Heart left ventricle (tissue), 16 donors: ENCODE results near the gene GPC3. TPM values are rescaled to one million over a fixed set of nuclear protein-coding genes. Genes with fewer than 3 reads are reported as not detected.
A peak's percentile ranks its signal among the peaks of the same experiment; 100 is the strongest.

Experiments
- ATAC-seq, 4 donors: fragments of 200-7000 bp; cut with Tn5 transposase; one replicate each; pipeline ENCODE4 v1.9.1; 2020 to 2022; ENCODE audit warnings: moderate library complexity in 4 of 4, mild to moderate bottlenecking in 3 of 4, moderate number of reproducible peaks in 1 of 4
- DNase-seq, 5 donors: peaks; one replicate each; pipeline ENCODE4 v3.0.0-alpha.2; 2020
- H3K27ac ChIP-seq, 12 donors: fragments of 200-600 bp; sonication (generic) in 4 of 12; one replicate each; pipeline versions ENCODE4 v1.5.0 to v1.8.0; 2016 to 2022; ENCODE audit warnings: mild to moderate bottlenecking in 2 of 12
- H3K27me3 ChIP-seq, 9 donors: fragments of 200-600 bp; sonication (generic) in 2 of 9; one replicate each; pipeline versions ENCODE4 v1.5.1 to v1.8.0; 2016 to 2022; ENCODE audit warnings: mild to moderate bottlenecking in 3 of 9
- H3K36me3 ChIP-seq, 9 donors: fragments of 200-600 bp; sonication (generic) in 2 of 9; one replicate each; pipeline versions ENCODE4 v1.5.0 to v1.8.0; 2018 to 2022; ENCODE audit warnings: mild to moderate bottlenecking in 2 of 9
- H3K4me1 ChIP-seq, 12 donors: fragments of 200-600 bp; sonication (generic) in 4 of 12; one replicate each; pipeline versions ENCODE4 v1.5.0 to v1.8.0; 2016 to 2022; ENCODE audit warnings: mild to moderate bottlenecking in 3 of 12
- H3K4me3 ChIP-seq, 12 donors: fragments of 200-600 bp; sonication (generic) in 4 of 12; one replicate each; pipeline versions ENCODE4 v1.5.0 to v1.8.0; 2017 to 2022; ENCODE audit warnings: mild to moderate bottlenecking in 9 of 12, moderate library complexity in 4 of 12
- H3K9me3 ChIP-seq, 12 donors: fragments of 200-600 bp; sonication (generic) in 4 of 12; one replicate each; pipeline versions ENCODE4 v1.5.0 to v1.8.0; 2016 to 2022; ENCODE audit warnings: mild to moderate bottlenecking in 1 of 12
- CTCF ChIP-seq, 12 donors: fragments of 200-600 bp; sonication (generic) in 4 of 12; IDR thresholded peaks; one replicate each; pipeline versions ENCODE4 v1.5.0 to v1.8.0; 2018 to 2022; ENCODE audit warnings: antibody characterized with exemption in 12 of 12, mild to moderate bottlenecking in 5 of 12
- POLR2A ChIP-seq, 2 donors: fragments of 450-650 bp; IDR thresholded peaks; one replicate each; pipeline ENCODE4 v1.6.1; 2017; ENCODE audit warnings: antibody characterized with exemption in 2 of 2, mild to moderate bottlenecking in 2 of 2, moderate library complexity in 2 of 2
- WGBS, 4 donors: extraction: QIAGEN DNeasy Blood & Tissue Kit in 2 of 4; methylation state at CpG; one replicate each; pipeline versions ENCODE4 v1.1.5 to v1.1.7; 2013 to 2018; 5-methylcytosine and 5-hydroxymethylcytosine counted together
- intact Hi-C, 10 donors: fragments of 100-400 bp; cut with DNase I; formaldehyde crosslinking; loops; one replicate each; pipeline versions ENCODE4 v1.11.1 to v1.14.2; 2022
- long read RNA-seq, 3 donors: library from polyadenylated mRNA; unstranded; transcript quantifications; one replicate each; pipeline ENCODE4 v2.0.0, GENCODE V29; 2020 to 2021
- polyA plus RNA-seq, 2 donors: library from polyadenylated mRNA; stranded (reverse); fragments of 200-250 nt; gene quantifications; one replicate each; pipeline ENCODE4 v1.2.3, GENCODE V29; 2013
- total RNA-seq, 9 donors: library from RNA; depleted of rRNA in 2 of 9; stranded (reverse); fragments of >200 nt in 2 of 9; fragmentation: NEBNext Ultra II Directional in 3 of 9; extraction: Animal tissue kit (Norgen Biotek cat#: 25700) in 3 of 9; gene quantifications; one replicate each; pipeline versions ENCODE4 v1.1.0 to v1.2.4, GENCODE V29; 2016 to 2023
- donor health status: ischemic (EF 13 %, LVEDD 7.1; RV severe dilation, severe dysfunction).
- donor health status: healthy with polysubstance abuse.
- donor health status: DM: no; HTN: yes; CAD: no.
- donor health status: DM: no; HTN: no; CAD: no.
- donor health status: ischemic (EF 25% LVEDD 6.9; RV normal size, moderate dysfunction).
- donor health status: ischemic (EF 25% LVEDD 5.7; RV mildly dilated, moderate dysfunction).
- donor health status: healthy.
- donor health status: DM: yes; HTN: yes; CAD: no.
- donor health status: ischemic (EF 35%, LVEDD 5.7; RV mildly dilated, moderate dysfunction).
- donor health status: nonischemic (EF 11% LVEDD 7.7; RV severe dilation, severe dysfunction).
- donor health status: DM: yes; HTN: yes; CAD: no.
- donor health status: PGD.
- donor health status: ischemic (EF 29% LVEDD 5.4; RV normal size, mild dysfunction).
- donor health status: nonischemic (EF 23%, LVEDD 6.1; RV moderate dilation, normal function).

Gene GPC3
- 10 to 100 TPM in 1 of 9 donors, 1 to 10 TPM in 7, under 1 TPM in 1; 0.65 to 16.9 (median 3.2) TPM for total RNA-seq
- polyA plus RNA-seq: 1 to 10 TPM in 1 of 2 donors, under 1 TPM in 1; 0.19 to 1.6 TPM
- long read RNA-seq, donor 1, partial matches to known transcripts: 0 of 4 reads
- long read RNA-seq, donor 1, other reads (novel, unspliced or antisense): 0 of 4 reads
- long read RNA-seq, donor 2, transcript GPC3-201 (8 exons, 2,568 nt): major isoform, 15 of 15 reads
- long read RNA-seq, donor 2, partial matches to known transcripts: 0 of 15 reads
- long read RNA-seq, donor 2, other reads (novel, unspliced or antisense): 0 of 15 reads
- long read RNA-seq, donor 3, partial matches to known transcripts: 0 of 3 reads
- long read RNA-seq, donor 3, other reads (novel, unspliced or antisense): 0 of 3 reads

DNA sequence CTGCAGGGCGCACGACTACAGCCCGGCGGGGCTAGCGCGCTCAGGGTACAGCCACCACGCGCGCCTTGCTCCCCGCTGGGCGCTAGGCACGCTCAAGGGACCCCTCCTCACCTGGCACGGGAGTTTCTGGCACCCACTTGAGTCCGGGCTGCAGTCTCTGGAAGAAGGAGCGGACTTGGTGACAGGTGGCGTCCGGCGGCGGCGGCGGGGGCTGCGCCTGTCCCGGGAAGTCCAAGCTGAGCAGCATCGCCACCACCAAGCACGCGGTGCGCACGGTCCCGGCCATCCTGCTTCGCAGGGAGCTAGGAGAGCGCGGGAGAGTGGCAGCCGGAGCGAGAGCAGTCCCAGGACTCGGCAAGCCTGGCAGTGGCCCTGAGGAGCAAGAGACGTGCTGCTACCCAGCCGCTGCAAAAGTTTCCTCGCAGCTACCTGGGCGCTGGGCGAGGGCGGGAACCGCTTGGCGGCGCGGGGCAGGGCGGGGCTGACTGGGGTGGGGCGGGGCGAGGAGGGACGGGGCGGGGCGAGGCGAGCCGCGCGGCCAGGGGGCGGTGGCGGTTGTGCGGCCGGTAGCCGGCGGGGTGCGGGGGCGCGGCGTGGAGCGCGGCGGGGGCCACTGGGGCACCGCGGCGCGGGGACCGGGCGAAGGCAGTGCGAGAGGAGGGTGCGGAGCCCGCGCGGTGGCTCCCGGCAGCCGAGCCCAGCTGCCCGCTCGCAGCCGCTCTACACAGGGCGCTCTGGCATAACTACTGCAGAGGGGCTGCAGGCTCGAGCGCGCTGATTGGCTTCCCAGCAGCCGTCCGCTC, at the start of gene GPC3:
GPC3 (minus strand) TSS at position 431 of the 803 bp plus-strand sequence.
- DNase-seq: peak; percentile 6 to 55 (median 28)
- Histone ChIP-seq H3K4me1 (peaks cover 0 to 5% (median 0%) of the 10 kb centered on the region in 12 donors), H3K4me3 (peak within 1 kb of the TSS in 10 of 12 donors; percentile 26 to 51 (median 40)), H3K27me3 (peaks cover 0 to 54% (median 3%) of the 10 kb centered on the region in 9 donors), H3K9me3 (no peaks in the 10 kb centered on the region), H3K36me3 (no peaks in the 10 kb centered on the region), H3K27ac (no peak within 1 kb of the TSS)
- intact Hi-C loops: no loop called here
- peak in 3 of 4 donors; percentile 50 to 77 (median 64) for ATAC-seq
- 2 to 62% (median 20%) methylated on average over 56 to 90 of the region's 90 CpGs for WGBS, 4 donors
- TF ChIP-seq POLR2A (IDR thresholded peaks at IDR 0.05) (no peak), CTCF (IDR thresholded peaks at IDR 0.05) (no peak)

GRCh38 chrX:134032441-134032840, 47.0 kb upstream of the GPC3 start:
- intact Hi-C loops: no loop called here
- DNase-seq: no peak
- Histone ChIP-seq H3K9me3 (no peaks in the 10 kb centered on the region), H3K27me3 (peaks cover 0 to 14% (median 0%) of the 10 kb centered on the region in 9 donors), H3K27ac (no peak overlapping the region), H3K36me3 (no peaks in the 10 kb centered on the region), H3K4me3 (no peak overlapping the region), H3K4me1 (no peaks in the 10 kb centered on the region)
- TF ChIP-seq CTCF (IDR thresholded peaks at IDR 0.05) (no peak), POLR2A (IDR thresholded peaks at IDR 0.05) (no peak)
- ATAC-seq: no peak

DNA sequence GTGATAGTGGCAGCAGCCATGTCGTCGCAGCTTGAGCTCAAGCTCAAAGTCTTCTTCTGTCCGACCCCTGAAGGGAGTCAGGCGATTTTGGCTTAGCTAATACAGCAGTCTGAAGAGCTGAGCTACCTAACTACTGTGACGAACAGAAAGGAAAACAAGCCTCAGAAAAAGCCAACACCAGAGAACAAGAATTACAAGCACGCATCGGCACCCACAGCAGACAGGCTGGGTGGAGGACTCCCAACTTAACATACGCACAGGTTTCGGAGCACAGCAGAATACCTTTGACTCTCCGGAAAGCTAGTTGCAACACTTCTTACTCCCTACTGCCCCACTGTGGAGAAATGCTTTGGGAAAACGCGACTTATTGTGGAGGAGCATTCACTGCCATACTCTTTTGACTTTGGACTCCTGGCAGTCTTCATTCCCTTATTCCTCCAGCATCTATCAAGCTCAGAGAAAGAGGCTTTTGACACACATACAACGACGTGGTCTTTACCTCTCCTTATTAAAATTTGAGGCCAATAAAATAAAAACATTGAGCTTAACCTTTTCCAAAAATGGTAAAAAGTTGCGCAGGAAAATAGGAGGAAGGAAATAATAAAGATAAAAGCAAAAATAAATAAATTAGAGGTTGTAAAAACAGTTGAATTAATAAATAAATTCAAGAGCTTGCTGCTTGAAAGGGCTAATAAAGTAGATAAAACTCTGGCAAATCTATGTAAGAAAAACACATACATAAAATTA, 41.3 kb upstream of the GPC3 start:
- ATAC-seq: peak in 2 of 4 donors; percentile 57 to 65
- H3K36me3 ChIP-seq: no peaks in the 10 kb centered on the region
- H3K27ac ChIP-seq: no peak overlapping the region
- H3K4me1 ChIP-seq: no peaks in the 10 kb centered on the region
- peak in 1 of 5 donors; percentile 19 for DNase-seq
- H3K27me3 ChIP-seq: peaks cover 0 to 7% (median 0%) of the 10 kb centered on the region in 9 donors
- 9 to 28% (median 20%) methylated on average over 15 of the region's 15 CpGs for WGBS, 4 donors
- H3K9me3 ChIP-seq: no peaks in the 10 kb centered on the region
- peak overlapping the region in 6 of 12 donors; percentile 17 to 40 (median 30) for H3K4me3 ChIP-seq
- TF ChIP-seq CTCF (IDR thresholded peaks at IDR 0.05) (peak in 10 of 12 donors; percentile 20 to 55 (median 39)), POLR2A (IDR thresholded peaks at IDR 0.05) (no peak)
- intact Hi-C loops: loop anchor here in 4 of 10 donors (5.0 kb wide), 1 partner anchor 234 kb away; no protein-coding TSS in a partner anchor
